Measurements from ENCODE around the gene CPT1A.

GRCh38 chr11:68872216-68873003 is 30.7 kb upstream of the CPT1A start:
- no peak for TF ChIP-seq CTCF (IDR thresholded peaks at IDR 0.05)
- TF ChIP-seq EP300 (IDR thresholded peaks at IDR 0.05): no peak
- no peak for TF ChIP-seq POLR2A (IDR thresholded peaks at IDR 0.05)
